ENCODE measurements around the gene MAN2C1.

DNA sequence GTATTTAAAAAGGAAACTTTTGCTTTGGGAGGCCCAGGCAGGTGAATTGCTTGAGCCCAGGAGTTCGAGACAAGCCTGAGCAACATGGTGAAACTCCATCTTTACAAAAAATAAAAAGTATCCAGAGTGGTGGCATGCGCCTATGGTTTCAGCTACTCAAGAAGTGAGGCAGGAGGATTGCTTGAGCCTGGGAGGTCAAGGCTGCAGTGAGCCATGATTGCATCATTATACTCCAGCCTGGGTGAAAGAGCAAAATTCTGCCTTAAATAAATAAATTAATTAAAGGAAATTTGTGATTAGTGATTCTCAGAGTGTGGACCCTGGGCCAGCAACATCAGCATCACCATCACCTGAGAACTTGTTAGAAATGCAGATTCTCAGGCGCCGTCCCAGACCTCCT lies 42.5 kb downstream of the MAN2C1 start:
- TF ChIP-seq, protein P1, sequence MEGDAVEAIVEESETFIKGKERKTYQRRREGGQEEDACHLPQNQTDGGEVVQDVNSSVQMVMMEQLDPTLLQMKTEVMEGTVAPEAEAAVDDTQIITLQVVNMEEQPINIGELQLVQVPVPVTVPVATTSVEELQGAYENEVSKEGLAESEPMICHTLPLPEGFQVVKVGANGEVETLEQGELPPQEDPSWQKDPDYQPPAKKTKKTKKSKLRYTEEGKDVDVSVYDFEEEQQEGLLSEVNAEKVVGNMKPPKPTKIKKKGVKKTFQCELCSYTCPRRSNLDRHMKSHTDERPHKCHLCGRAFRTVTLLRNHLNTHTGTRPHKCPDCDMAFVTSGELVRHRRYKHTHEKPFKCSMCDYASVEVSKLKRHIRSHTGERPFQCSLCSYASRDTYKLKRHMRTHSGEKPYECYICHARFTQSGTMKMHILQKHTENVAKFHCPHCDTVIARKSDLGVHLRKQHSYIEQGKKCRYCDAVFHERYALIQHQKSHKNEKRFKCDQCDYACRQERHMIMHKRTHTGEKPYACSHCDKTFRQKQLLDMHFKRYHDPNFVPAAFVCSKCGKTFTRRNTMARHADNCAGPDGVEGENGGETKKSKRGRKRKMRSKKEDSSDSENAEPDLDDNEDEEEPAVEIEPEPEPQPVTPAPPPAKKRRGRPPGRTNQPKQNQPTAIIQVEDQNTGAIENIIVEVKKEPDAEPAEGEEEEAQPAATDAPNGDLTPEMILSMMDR (IDR thresholded peaks at IDR 0.05): no peak
- no peak for TF ChIP-seq POLR2A (IDR thresholded peaks at IDR 0.05)
